Bronchial smooth muscle cell (primary cell): Measurements from ENCODE around the gene PDIK1L. TPM values are rescaled to one million over a fixed set of nuclear protein-coding genes. Genes with fewer than 3 reads are reported as not detected.

Experiments
- total RNA-seq: library from RNA; depleted of rRNA; stranded (reverse); fragments of >200 nt; gene quantifications from 2 replicates; pipeline ENCODE4 v1.2.1, GENCODE V29; 2014

The PDIK1L gene
- total RNA-seq: 3.4 and 3.9 TPM in 2 replicates

DNA sequence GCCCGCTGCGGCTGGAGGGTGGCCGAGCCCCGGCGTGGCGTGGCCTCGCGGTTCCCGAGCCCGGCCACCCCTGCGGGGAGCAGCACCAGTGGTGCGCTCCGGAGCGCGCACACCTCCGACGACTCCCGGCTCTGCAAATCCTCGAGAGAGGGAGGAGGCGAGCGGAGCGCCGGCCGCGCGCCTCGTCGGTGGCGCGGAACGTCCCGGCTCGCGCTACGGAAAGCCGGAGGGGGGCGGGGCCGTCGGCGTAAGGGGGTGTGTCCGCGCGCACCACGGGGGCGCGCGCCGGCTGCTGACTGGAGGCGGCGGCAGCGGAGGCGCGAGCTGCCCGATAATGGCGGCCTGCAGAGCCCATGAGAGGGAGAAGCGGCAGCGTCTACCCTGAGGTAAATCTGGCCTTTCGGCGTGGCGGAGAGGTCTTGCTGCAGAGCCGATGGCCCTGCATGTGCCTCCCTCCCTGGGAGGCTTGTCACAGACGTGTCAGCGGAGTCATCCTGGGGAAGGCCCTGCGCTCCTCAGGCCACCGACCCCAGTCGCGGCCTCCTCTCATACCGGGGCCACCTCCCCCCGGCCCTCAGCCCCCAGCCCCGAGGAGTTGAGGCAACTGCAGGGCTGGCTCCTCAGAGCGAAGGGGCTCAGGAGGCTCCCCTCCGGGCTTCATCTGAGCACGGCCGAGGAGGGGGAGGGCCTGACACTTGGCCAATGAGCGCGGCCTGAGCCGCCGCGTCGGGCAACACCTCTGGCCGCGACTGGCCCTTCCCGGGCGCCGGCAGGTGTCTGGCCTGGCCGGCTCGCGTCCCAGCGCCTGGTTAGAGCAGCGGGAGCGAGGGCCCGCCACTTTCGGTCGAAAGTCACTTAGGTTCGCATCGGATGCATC lies at the start of gene PDIK1L:
Gene PDIK1L (plus strand): TSS at position 295 of the 877 bp plus-strand sequence. CDS start 2,485 bp downstream, outside the sequence.

DNA sequence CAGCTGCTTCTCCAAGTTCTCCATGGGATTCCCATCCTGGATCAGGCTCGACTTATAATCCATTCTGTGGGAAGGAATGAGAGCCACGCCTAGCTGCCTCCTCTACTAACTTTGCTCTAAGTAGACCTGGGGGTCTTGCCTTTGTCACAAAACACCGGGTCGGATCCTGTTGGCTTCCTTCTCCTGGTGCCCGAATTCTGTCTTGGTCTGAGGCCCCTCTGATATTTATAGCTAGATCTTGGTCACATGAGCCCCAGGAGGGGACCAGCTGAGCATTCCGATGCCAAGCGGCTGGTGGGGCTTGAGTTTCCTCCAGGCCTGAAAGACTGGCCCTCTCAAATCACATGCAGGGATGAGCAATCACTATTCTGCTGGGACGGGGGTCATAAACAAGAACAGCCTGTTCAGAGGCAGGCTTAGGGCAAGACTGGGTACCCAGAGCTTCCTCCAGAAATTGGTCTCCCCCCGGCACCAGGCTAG lies 44.2 kb upstream of the PDIK1L start, which contains the start of gene TRIM63:
Gene TRIM63 (minus strand): TSS at position 199 of the 480 bp plus-strand sequence. CDS start 136 bp downstream, at position 63.

DNA sequence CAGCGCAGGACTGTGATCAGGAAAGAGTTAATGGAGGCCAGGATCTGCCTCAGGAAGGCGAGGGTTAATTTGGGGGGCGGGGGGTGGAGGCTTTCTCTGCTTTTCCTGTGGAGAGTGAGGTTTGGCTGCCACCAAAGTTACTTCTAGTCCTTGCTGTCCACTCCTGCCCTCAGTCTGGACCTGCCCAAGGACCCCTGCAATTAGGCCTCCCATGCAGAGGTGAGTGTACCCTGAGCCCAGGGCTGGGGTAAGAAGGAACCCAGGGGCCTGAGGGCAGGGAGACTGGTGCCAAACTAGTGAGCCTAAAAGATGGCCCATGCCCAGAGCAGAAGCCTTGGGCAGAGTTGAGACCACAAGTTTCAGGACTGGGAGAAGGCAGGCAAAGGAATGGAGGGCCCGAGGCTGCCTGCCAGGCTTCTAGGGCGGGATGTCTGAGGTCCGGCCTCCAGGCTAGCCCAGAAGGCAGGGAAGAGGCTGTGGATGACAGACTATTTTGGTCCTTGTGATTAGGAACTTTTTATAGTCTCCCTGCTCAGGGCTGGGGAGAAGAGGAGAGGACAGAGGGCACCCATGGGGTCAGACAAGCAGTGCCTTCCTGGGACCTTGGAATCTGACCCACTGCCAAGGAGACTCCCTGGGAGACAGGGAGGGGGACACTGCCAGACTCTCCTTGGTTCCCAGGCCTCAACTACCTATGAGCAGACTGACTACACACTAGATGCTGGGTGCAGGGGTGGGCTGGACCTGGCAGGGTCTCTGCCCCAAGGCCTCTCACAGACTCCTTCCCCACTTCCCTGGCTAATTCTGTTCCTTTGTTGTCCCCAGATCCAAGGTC lies 47.5 kb downstream of the PDIK1L start, which contains the start of gene FAM110D:
Gene FAM110D (plus strand): TSS at position 172 of the 835 bp plus-strand sequence. CDS start 2,213 bp downstream, outside the sequence.

DNA sequence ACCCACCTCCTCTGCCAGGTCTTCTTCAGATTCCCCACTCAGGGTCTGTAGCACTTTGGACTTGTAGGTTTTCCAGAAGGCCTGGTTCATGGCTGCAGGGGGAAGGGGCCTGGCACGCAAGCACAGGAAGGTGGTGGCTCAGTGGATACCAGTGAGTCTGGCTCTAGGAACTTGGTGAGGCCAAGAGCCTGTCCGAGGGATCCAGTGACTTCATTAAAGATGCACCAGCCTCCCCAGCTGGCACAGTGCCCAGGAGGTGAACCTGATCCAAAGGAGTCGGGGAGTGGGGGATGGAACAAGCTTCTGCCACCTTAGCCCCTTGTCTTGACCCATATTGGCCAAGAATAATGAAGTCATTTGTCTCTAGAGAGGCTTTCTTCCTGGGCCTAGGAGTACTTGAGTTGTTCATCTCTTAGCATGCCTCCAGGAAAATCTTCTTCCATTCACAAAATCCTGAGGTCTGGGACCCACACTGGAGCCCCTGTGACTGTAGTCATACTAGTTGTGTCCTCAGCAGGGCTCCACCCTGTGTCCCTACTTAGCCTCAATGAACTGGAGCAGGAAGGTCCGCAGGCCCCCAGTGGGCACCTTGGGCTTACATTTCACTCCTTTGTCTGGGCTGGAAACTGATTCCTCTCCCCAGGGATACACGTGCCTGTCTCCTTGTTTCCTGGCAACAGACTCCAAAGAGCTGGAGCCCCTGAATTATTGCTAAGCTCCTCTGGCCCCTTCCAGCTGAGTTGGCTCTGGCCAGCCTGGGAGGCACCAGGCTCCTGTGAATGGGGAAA lies 57.0 kb downstream of the PDIK1L start, which contains the start of gene C1orf232:
Gene C1orf232 (minus strand): TSS at position 554 of the 788 bp plus-strand sequence. CDS start 464 bp downstream, at position 90.

DNA sequence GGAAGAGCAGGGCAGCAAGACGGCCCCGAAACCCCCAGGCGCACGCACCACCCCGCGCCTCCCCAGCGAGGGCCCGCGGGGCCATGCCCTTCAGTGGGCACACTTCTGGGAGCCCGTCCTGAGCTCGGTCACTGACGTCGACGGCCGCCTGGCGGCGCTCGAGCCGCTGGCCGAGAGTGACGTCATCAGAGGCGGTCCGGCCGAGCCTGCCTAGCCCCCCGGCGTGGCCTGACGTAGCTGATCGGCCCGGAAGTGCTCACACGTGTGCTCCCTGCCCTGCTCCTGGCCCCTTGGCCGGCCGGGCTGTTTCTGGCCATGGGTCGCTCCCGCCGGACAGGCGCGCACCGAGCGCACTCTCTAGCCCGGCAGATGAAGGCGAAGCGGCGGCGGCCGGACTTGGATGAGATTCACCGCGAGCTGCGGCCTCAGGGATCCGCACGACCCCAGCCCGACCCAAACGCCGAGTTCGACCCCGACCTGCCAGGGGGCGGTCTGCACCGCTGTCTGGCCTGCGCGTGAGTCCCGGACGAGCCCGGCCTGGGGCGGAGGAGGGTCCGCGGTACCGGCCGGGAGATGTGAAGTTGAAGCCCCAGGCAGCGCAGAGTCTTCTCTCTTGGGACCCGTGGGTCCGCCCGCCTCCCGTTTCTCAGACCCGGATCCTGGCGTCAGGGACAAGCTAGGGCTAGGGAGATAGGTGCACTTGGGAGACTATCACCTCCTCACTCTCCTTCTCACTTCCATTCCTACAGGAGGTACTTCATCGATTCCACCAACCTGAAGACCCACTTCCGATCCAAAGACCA lies 58.2 kb downstream of the PDIK1L start, which contains the start of gene ZNF593:
Gene ZNF593 (plus strand): TSS at position 240 of the 803 bp plus-strand sequence. CDS start 76 bp downstream, at position 316.

DNA sequence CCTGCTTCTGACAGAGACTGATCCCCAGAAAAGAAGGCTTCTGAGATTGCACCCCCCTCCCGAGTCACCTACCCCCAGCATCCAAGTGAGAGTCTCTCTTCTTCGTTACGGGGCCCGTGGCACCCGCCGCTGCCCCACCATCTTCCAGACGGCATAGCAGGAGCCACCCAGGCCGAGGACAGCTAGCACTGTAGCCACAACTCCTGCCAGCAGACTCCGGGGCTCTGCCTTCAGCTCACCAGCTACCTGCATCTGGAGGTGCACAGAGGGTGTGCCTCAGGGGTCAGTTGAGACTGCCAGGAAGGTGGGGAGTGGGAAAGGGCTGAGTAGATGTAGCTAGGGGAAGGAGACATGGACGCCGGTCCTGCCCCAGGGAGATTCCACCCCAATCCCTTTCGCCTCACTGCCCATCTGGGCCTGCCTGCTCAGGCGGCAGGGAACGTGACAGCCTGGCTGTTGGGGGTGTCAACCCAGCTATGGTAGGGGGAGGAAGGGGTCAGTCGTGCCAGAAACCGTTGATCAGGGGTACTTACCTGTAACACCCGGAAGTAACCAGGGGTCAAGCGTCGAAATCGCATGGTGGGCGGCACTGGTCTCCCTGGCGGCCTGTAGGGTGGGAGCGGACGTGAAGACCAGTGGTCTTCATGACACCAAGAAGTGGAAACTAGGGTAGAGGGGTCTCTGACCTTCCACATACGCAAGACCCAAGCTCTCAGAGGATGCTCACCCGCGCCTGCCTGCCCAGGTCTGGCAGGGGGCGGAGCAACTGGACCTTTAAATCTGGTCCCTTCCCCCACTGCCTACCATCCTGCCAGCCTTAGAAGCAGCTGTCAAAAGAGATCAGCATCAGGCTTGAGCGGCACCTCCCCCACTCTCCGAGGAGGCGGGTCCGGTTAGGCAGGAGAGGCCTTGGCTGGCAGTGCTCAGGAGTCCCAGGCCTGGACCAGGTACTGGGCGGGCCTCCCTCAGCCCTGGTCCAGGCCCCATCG lies 59.8 kb downstream of the PDIK1L start, which contains the start of gene ZNF593OS:
Gene ZNF593OS (minus strand): TSS at position 749 of the 989 bp plus-strand sequence. CDS start 171 bp downstream, at position 578.

Other genes starting within 250 kb of the PDIK1L start
- 12.3 and 13.4 TPM in 2 replicates for gene PAQR7, start 236.1 kb upstream of the PDIK1L start, total RNA-seq
- gene STMN1, start 205.4 kb upstream of the PDIK1L start, total RNA-seq: 13.4 and 47.1 TPM in 2 replicates
- gene PAFAH2, start 113.8 kb upstream of the PDIK1L start, total RNA-seq: 5.2 and 6.1 TPM in 2 replicates
- gene EXTL1, start 90.0 kb upstream of the PDIK1L start, total RNA-seq: 0.09 and 0.47 TPM in 2 replicates
- not detected in 2 replicates for gene SLC30A2, start 65.7 kb upstream of the PDIK1L start, total RNA-seq
- gene TRIM63, start 44.2 kb upstream of the PDIK1L start, total RNA-seq: not detected in 2 replicates
- not detected in 2 replicates for gene FAM110D, start 47.3 kb downstream of the PDIK1L start, total RNA-seq
- gene C1orf232, start 57.1 kb downstream of the PDIK1L start, total RNA-seq: not detected in 2 replicates
- 16.1 and 25.8 TPM in 2 replicates for gene ZNF593, start 58.1 kb downstream of the PDIK1L start, total RNA-seq
- gene ZNF593OS, start 60.0 kb downstream of the PDIK1L start, total RNA-seq: not detected in 2 replicates
- not detected in 2 replicates for gene CNKSR1, start 65.7 kb downstream of the PDIK1L start, total RNA-seq
- not detected in 2 replicates for gene CATSPER4, start 78.8 kb downstream of the PDIK1L start, total RNA-seq
- gene CEP85, start 122.4 kb downstream of the PDIK1L start, total RNA-seq: 2.7 and 3.8 TPM in 2 replicates
- 31.1 and 52.8 TPM in 2 replicates for gene SH3BGRL3, start 168.3 kb downstream of the PDIK1L start, total RNA-seq
- 5.2 and 7.5 TPM in 2 replicates for gene UBXN11, start 194.8 kb downstream of the PDIK1L start, total RNA-seq
- gene CD52, start 206.1 kb downstream of the PDIK1L start, total RNA-seq: not detected in 2 replicates
- gene CRYBG2, start 242.3 kb downstream of the PDIK1L start, total RNA-seq: under 0.01 TPM in 1 of 2 replicates, not detected in the other